Measurements from ENCODE around the gene FRMD4A.

Gene FRMD4A

GRCh38 chr10:13690281-13690825 lies 640.4 kb downstream of the FRMD4A start:
- H3K4me1 Mint-ChIP-seq (ENCODE audit: low read depth): no peaks in the 10 kb centered on the region
- H3K9me3 Mint-ChIP-seq: no peaks in the 10 kb centered on the region
- no peak overlapping the region for H3K27ac Mint-ChIP-seq
- H3K27me3 Mint-ChIP-seq (ENCODE audit: low read depth): no peaks in the 10 kb centered on the region
- H3K4me3 Mint-ChIP-seq: no peak overlapping the region
- no peaks in the 10 kb centered on the region for H3K36me3 Mint-ChIP-seq (ENCODE audit: low read depth)

- H3K27ac Mint-ChIP-seq: no peak overlapping the region
- H3K4me1 Mint-ChIP-seq (ENCODE audit: low read depth): no peaks in the 10 kb centered on the region
- no peaks in the 10 kb centered on the region for H3K36me3 Mint-ChIP-seq (ENCODE audit: low read depth)
- peaks cover 3% of the 10 kb centered on the region for H3K27me3 Mint-ChIP-seq (ENCODE audit: low read depth)
- H3K4me3 Mint-ChIP-seq: no peak overlapping the region
- H3K9me3 Mint-ChIP-seq: no peaks in the 10 kb centered on the region
Observed at GRCh38 chr10:13686331-13686752, 644.4 kb downstream of the FRMD4A start.

- H3K27ac Mint-ChIP-seq: no peak overlapping the region
- H3K4me3 Mint-ChIP-seq: no peak overlapping the region
- H3K36me3 Mint-ChIP-seq (ENCODE audit: low read depth): no peaks in the 10 kb centered on the region
- no peaks in the 10 kb centered on the region for H3K4me1 Mint-ChIP-seq (ENCODE audit: low read depth)
- H3K27me3 Mint-ChIP-seq (ENCODE audit: low read depth): peaks cover 3% of the 10 kb centered on the region
- H3K9me3 Mint-ChIP-seq: no peaks in the 10 kb centered on the region
Observed at GRCh38 chr10:13685885-13686284, 644.8 kb downstream of the FRMD4A start.

GRCh38 chr10:13684806-13685482 lies 645.8 kb downstream of the FRMD4A start:
- Mint-ChIP-seq H3K9me3 (no peaks in the 10 kb centered on the region), H3K36me3 (ENCODE audit: low read depth) (no peaks in the 10 kb centered on the region), H3K27me3 (ENCODE audit: low read depth) (peaks cover 3% of the 10 kb centered on the region), H3K4me1 (ENCODE audit: low read depth) (no peaks in the 10 kb centered on the region), H3K4me3 (no peak overlapping the region), H3K27ac (no peak overlapping the region)

- Mint-ChIP-seq H3K4me3 (no peak overlapping the region), H3K27me3 (ENCODE audit: low read depth) (peaks cover 3% of the 10 kb centered on the region), H3K4me1 (ENCODE audit: low read depth) (no peaks in the 10 kb centered on the region), H3K9me3 (no peaks in the 10 kb centered on the region), H3K36me3 (ENCODE audit: low read depth) (no peaks in the 10 kb centered on the region), H3K27ac (no peak overlapping the region)
Observed at GRCh38 chr10:13684252-13684791, 646.4 kb downstream of the FRMD4A start.

DNA sequence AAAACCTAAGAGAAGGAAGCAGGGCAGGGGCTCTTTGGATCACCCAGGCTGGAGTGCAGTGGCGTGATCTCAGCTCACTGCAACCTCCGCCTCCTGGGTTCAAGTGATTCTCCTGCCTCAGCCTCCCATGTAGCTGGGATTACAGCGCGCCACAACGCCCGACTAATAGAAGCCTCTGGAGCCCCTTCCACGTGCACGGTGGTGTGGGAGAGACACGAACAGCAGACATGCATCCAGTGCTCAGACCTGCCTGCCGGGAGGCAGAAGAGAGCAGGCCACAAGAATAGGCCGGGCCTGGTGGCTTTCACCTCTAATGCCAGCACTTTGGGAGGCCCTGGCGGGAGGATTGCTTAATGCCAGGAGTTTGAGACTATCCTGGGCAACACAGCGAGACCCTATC lies 647.7 kb downstream of the FRMD4A start:
- Mint-ChIP-seq H3K36me3 (ENCODE audit: low read depth) (no peaks in the 10 kb centered on the region), H3K27me3 (ENCODE audit: low read depth) (peaks cover 3% of the 10 kb centered on the region)

GRCh38 chr10:13681960-13682359 lies 648.8 kb downstream of the FRMD4A start:
- Mint-ChIP-seq H3K4me3 (no peak overlapping the region), H3K9me3 (no peaks in the 10 kb centered on the region), H3K4me1 (ENCODE audit: low read depth) (no peaks in the 10 kb centered on the region), H3K36me3 (ENCODE audit: low read depth) (no peaks in the 10 kb centered on the region), H3K27ac (no peak overlapping the region), H3K27me3 (ENCODE audit: low read depth) (peaks cover 9% of the 10 kb centered on the region)

More for the DNA sequence above, 647.7 kb downstream of the FRMD4A start:
- Mint-ChIP-seq H3K9me3 (no peaks in the 10 kb centered on the region), H3K4me1 (ENCODE audit: low read depth) (no peaks in the 10 kb centered on the region), H3K4me3 (no peak overlapping the region), H3K27ac (no peak overlapping the region)

- Mint-ChIP-seq H3K27ac (no peak overlapping the region), H3K4me1 (ENCODE audit: low read depth) (no peaks in the 10 kb centered on the region), H3K9me3 (no peaks in the 10 kb centered on the region), H3K4me3 (no peak overlapping the region), H3K36me3 (ENCODE audit: low read depth) (no peaks in the 10 kb centered on the region), H3K27me3 (ENCODE audit: low read depth) (peaks cover 10% of the 10 kb centered on the region)
Observed at GRCh38 chr10:13681528-13681927, 649.2 kb downstream of the FRMD4A start.

GRCh38 chr10:13681095-13681494 lies 649.6 kb downstream of the FRMD4A start:
- no peak overlapping the region for H3K4me3 Mint-ChIP-seq
- no peaks in the 10 kb centered on the region for H3K9me3 Mint-ChIP-seq
- H3K27me3 Mint-ChIP-seq (ENCODE audit: low read depth): peaks cover 10% of the 10 kb centered on the region
- H3K27ac Mint-ChIP-seq: no peak overlapping the region
- H3K4me1 Mint-ChIP-seq (ENCODE audit: low read depth): no peaks in the 10 kb centered on the region
- no peaks in the 10 kb centered on the region for H3K36me3 Mint-ChIP-seq (ENCODE audit: low read depth)

- Mint-ChIP-seq H3K9me3 (no peaks in the 10 kb centered on the region), H3K27me3 (ENCODE audit: low read depth) (peaks cover 7% of the 10 kb centered on the region), H3K4me1 (ENCODE audit: low read depth) (no peaks in the 10 kb centered on the region), H3K27ac (no peak overlapping the region), H3K36me3 (ENCODE audit: low read depth) (no peaks in the 10 kb centered on the region), H3K4me3 (no peak overlapping the region)
Observed at GRCh38 chr10:13678101-13678843, 652.5 kb downstream of the FRMD4A start.

DNA sequence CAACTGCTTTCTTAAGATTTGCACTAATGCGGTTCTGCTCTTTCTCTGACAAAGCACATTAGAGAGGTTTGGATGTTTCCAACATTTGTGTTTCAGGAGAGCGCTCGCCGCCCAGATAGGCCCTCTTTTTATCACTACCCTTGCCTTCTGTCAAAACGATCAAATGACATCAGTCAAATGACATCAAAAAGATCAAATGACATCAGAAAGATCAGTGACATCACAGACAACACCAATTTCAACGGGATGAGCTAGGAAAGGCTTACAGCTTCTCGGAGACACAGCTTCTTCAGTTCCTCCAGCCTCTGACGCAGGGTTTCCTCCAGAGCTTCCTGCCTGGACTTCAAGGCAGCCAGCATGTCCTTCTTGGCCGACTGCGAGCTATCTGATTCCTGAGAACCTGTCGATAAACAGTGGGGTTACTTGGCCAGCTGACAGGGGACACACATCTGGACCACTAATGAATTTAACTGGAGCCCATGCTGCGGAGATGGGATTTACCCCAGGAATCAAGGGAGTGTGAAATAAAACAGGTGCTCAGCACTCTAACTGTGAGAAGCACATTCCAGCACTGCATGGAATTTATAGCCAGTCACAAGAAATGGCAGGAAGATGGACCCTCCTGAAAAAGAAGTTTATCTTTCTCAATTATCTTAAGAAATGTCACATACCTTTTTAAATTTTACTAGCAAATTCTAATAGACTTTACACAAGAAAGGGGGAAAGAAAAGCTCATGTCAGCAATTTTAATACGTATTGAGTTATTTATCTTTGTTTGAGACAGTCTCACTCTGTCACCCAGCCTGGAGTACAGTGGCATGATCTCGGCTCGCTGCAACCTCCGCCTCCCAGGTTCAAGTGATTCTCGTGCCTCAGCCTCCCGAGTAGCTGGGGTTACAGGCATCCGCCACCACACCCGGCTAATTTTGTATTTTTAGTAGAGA lies 655.8 kb downstream of the FRMD4A start:
- Mint-ChIP-seq H3K27ac (no peak overlapping the region), H3K27me3 (ENCODE audit: low read depth) (peaks cover 7% of the 10 kb centered on the region), H3K36me3 (ENCODE audit: low read depth) (no peaks in the 10 kb centered on the region), H3K4me1 (ENCODE audit: low read depth) (no peaks in the 10 kb centered on the region), H3K9me3 (no peaks in the 10 kb centered on the region), H3K4me3 (no peak overlapping the region)

GRCh38 chr10:13673156-13673555 lies 657.6 kb downstream of the FRMD4A start:
- Mint-ChIP-seq H3K27ac (no peak overlapping the region), H3K4me1 (ENCODE audit: low read depth) (no peaks in the 10 kb centered on the region), H3K9me3 (no peaks in the 10 kb centered on the region), H3K4me3 (no peak overlapping the region), H3K36me3 (ENCODE audit: low read depth) (no peaks in the 10 kb centered on the region), H3K27me3 (ENCODE audit: low read depth) (peaks cover 7% of the 10 kb centered on the region)

- H3K36me3 Mint-ChIP-seq (ENCODE audit: low read depth): no peaks in the 10 kb centered on the region
- peaks cover 7% of the 10 kb centered on the region for H3K27me3 Mint-ChIP-seq (ENCODE audit: low read depth)
- H3K4me1 Mint-ChIP-seq (ENCODE audit: low read depth): no peaks in the 10 kb centered on the region
- H3K4me3 Mint-ChIP-seq: no peak overlapping the region
- H3K27ac Mint-ChIP-seq: no peak overlapping the region
- no peaks in the 10 kb centered on the region for H3K9me3 Mint-ChIP-seq
Observed at GRCh38 chr10:13672548-13672947, 658.2 kb downstream of the FRMD4A start.

- Mint-ChIP-seq H3K4me1 (ENCODE audit: low read depth) (no peaks in the 10 kb centered on the region), H3K9me3 (no peaks in the 10 kb centered on the region), H3K27me3 (ENCODE audit: low read depth) (peaks cover under 1% of the 10 kb centered on the region), H3K36me3 (ENCODE audit: low read depth) (no peaks in the 10 kb centered on the region), H3K27ac (no peak overlapping the region), H3K4me3 (no peak overlapping the region)
Observed at GRCh38 chr10:13671904-13672303, 658.8 kb downstream of the FRMD4A start.

Data from T-helper 1 cell treated with Interleukin-12 subunit alpha and Interleukin-12 subunit beta and Interleukin-4 antibody, amounts not matched to agents 30 μg/mL and 1 μg/mL, for 36 hours (primary cell).